ENCODE measurements around the gene SCAMP3.
"Not testable (repeated sequence)": the region's sequence is repeated elsewhere in the genome, so short reads cannot be mapped to it uniquely, and the experiment has no call there.

SCAMP3 gene

GRCh38 chr1:155232001-155232978, 29.9 kb downstream of the SCAMP3 start:
- in situ Hi-C loops (cut with MboI; ENCODE audit: low sequenced_read_pairs): not testable (repeated sequence)

GRCh38 chr1:155231302-155231701, 30.9 kb downstream of the SCAMP3 start:
- in situ Hi-C loops (cut with MboI; ENCODE audit: low sequenced_read_pairs): not testable (repeated sequence)

- in situ Hi-C loops (cut with MboI; ENCODE audit: low sequenced_read_pairs): no loop called here
Observed at GRCh38 chr1:155228096-155228427, 34.1 kb downstream of the SCAMP3 start.

- in situ Hi-C loops (cut with MboI; ENCODE audit: low sequenced_read_pairs): no loop called here
Observed at GRCh38 chr1:155227261-155228095, 34.7 kb downstream of the SCAMP3 start.

GRCh38 chr1:155226910-155227260, 35.3 kb downstream of the SCAMP3 start:
- in situ Hi-C loops (cut with MboI; ENCODE audit: low sequenced_read_pairs): no loop called here

GRCh38 chr1:155226188-155226909, 35.8 kb downstream of the SCAMP3 start:
- in situ Hi-C loops (cut with MboI; ENCODE audit: low sequenced_read_pairs): no loop called here

- in situ Hi-C loops (cut with MboI; ENCODE audit: low sequenced_read_pairs): not testable (repeated sequence)
Observed at GRCh38 chr1:155225404-155225759, 36.8 kb downstream of the SCAMP3 start.

- in situ Hi-C loops (cut with MboI; ENCODE audit: low sequenced_read_pairs): no loop called here
Observed at GRCh38 chr1:155223047-155223446, 39.1 kb downstream of the SCAMP3 start.

- in situ Hi-C loops (cut with MboI; ENCODE audit: low sequenced_read_pairs): not testable (repeated sequence)
Observed at GRCh38 chr1:155220211-155220965, 41.8 kb downstream of the SCAMP3 start.

- in situ Hi-C loops (cut with MboI; ENCODE audit: low sequenced_read_pairs): no loop called here
Observed at GRCh38 chr1:155219592-155220031, 42.5 kb downstream of the SCAMP3 start.

- in situ Hi-C loops (cut with MboI; ENCODE audit: low sequenced_read_pairs): no loop called here
Observed at GRCh38 chr1:155218854-155219591, 43.1 kb downstream of the SCAMP3 start.

- in situ Hi-C loops (cut with MboI; ENCODE audit: low sequenced_read_pairs): not testable (repeated sequence)
Observed at GRCh38 chr1:155214702-155215101, 47.5 kb downstream of the SCAMP3 start.

GRCh38 chr1:155212051-155212440, 50.1 kb downstream of the SCAMP3 start:
- in situ Hi-C loops (cut with MboI; ENCODE audit: low sequenced_read_pairs): not testable (repeated sequence)

GRCh38 chr1:155211381-155212050, 50.6 kb downstream of the SCAMP3 start:
- in situ Hi-C loops (cut with MboI; ENCODE audit: low sequenced_read_pairs): not testable (repeated sequence)

- in situ Hi-C loops (cut with MboI; ENCODE audit: low sequenced_read_pairs): no loop called here
Observed at GRCh38 chr1:155210314-155211104, 51.7 kb downstream of the SCAMP3 start.

GRCh38 chr1:155209312-155209721, 52.8 kb downstream of the SCAMP3 start:
- in situ Hi-C loops (cut with MboI; ENCODE audit: low sequenced_read_pairs): no loop called here

- in situ Hi-C loops (cut with MboI; ENCODE audit: low sequenced_read_pairs): no loop called here
Observed at GRCh38 chr1:155208541-155209311, 53.4 kb downstream of the SCAMP3 start, which contains the start of gene MTX1. MTX1 (plus strand) TSS chr1:155208695; CDS start chr1:155208805, 110 bp downstream.
